DND-41 (cell line): Measurements from ENCODE around the gene HIC1.

ENCODE experiments used
- EZH2 ChIP-seq: IDR thresholded peaks from 3 replicates; pipeline ENCODE4 v1.6.1; 2012; ENCODE audit warnings: borderline replicate concordance, low read depth, mild to moderate bottlenecking, moderate library complexity, low read length, inconsistent platforms; ENCODE audit not compliant: severe bottlenecking
- TF ChIP-seq, protein P1 (sequence below): IDR thresholded peaks from 2 replicates; pipeline ENCODE4 v1.5.1; 2012; ENCODE audit warnings: borderline replicate concordance, low read length, moderate library complexity, mild to moderate bottlenecking; ENCODE audit not compliant: poor library complexity, severe bottlenecking; ENCODE audit errors: extremely low read depth

DNA sequence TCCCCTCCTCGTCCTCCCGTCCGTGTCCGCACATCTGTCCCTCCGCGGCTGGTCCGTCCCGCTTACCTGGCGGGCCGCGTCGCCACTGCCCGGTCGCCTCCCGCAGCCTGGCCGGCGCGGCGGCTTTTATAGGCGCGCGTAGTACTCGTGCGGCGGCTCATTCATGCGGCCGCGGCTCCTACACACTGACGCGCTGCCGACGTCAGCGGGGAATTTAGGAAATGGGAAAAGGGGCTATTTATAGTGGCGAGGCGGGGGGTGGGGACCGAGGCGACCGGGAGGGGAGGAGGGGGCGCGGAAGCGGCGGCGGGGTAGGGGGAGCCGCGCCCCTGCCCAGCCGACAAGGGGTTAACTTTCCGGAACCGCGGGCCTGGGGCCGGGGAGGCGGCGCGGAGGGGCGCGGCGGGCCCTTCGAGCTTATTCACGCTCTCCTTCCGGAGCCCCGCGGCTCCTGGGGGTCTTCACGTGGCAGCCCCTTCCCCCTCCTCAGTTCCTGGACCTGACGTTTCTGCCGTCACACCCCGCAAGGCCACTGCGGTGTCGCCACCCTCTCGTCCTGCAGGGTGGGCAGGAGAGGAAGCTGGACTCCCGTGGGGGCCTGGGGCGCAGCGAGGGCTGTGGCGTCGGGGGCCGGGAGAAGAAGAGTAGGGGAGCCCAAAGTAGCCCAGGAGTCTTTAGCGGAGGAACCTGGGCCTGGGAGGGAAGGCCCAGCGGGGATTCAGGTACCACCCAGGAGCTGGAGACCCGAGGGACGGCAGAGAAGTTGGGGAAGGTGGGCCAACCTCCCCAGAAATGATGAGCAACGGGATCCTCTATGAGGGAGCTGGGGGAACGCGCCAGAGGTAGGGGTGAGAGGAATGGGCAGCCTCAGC, 3.6 kb upstream of the HIC1 start:
- TF ChIP-seq, protein P1, sequence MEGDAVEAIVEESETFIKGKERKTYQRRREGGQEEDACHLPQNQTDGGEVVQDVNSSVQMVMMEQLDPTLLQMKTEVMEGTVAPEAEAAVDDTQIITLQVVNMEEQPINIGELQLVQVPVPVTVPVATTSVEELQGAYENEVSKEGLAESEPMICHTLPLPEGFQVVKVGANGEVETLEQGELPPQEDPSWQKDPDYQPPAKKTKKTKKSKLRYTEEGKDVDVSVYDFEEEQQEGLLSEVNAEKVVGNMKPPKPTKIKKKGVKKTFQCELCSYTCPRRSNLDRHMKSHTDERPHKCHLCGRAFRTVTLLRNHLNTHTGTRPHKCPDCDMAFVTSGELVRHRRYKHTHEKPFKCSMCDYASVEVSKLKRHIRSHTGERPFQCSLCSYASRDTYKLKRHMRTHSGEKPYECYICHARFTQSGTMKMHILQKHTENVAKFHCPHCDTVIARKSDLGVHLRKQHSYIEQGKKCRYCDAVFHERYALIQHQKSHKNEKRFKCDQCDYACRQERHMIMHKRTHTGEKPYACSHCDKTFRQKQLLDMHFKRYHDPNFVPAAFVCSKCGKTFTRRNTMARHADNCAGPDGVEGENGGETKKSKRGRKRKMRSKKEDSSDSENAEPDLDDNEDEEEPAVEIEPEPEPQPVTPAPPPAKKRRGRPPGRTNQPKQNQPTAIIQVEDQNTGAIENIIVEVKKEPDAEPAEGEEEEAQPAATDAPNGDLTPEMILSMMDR: no peak
- TF ChIP-seq EZH2: peak; percentile 61
